CD4-positive, alpha-beta T cell (primary cell): ENCODE measurements around the gene ARHGAP33. TPM values are rescaled to one million over a fixed set of nuclear protein-coding genes. Genes with fewer than 3 reads are reported as not detected.

Experiments
- ATAC-seq: fragments of 200-7000 bp; cut with Tn5 transposase; one replicate; pipeline ENCODE4 v1.10.0; 2022; ENCODE audit warnings: mild to moderate bottlenecking; ENCODE audit not compliant: poor library complexity
- CTCF ChIA-PET: fragments of 350-600 bp; sonication (Branson Sonifier 250); formaldehyde crosslinking; loops from one replicate; lab custom pipeline; 2021; ENCODE audit warnings: antibody characterized with exemption, inconsistent platforms; lab: Charles Lee
- POLR2A ChIA-PET: fragments of 350-600 bp; sonication (Branson Sonifier 250); formaldehyde crosslinking; loops from one replicate; lab custom pipeline; 2021; ENCODE audit warnings: antibody characterized with exemption, inconsistent platforms; lab: Charles Lee
- DNase-seq, 14 experiments: peaks; one replicate each; pipeline ENCODE4 v3.0.0-alpha.2; 2013 to 2020; ENCODE audit warnings: mixed read lengths in 2 of 14
- H3K27ac ChIP-seq, 2 donors: one replicate each; pipeline versions ENCODE4 v1.5.1 to v1.7.0; 2013; ENCODE audit warnings: low read length in 2 of 2, low read depth in 1 of 2, mild to moderate bottlenecking in 1 of 2
- H3K27me3 ChIP-seq, 2 experiments: 1 replicate in 1 of 2; 2 replicates in 1 of 2; pipeline versions ENCODE4 v1.6.1 to v1.7.0; 2013; ENCODE audit warnings: low read length in 2 of 2, control low read depth in 1 of 2, mild to moderate bottlenecking in 1 of 2, moderate library complexity in 1 of 2; ENCODE audit not compliant: insufficient read depth in 2 of 2, control insufficient read depth in 1 of 2
- H3K36me3 ChIP-seq: one replicate; pipeline ENCODE4 v1.6.1; 2013; ENCODE audit warnings: low read length, control low read depth; ENCODE audit not compliant: insufficient read depth
- H3K4me1 ChIP-seq: one replicate; pipeline ENCODE4 v1.6.1; 2013; ENCODE audit warnings: low read length, control low read depth; ENCODE audit not compliant: insufficient read depth
- H3K4me3 ChIP-seq: one replicate; pipeline ENCODE4 v1.5.1; 2013; ENCODE audit warnings: mild to moderate bottlenecking, low read length, moderate library complexity
- H3K9me3 ChIP-seq, 2 experiments: 1 replicate in 1 of 2; 2 replicates in 1 of 2; pipeline versions ENCODE4 v1.6.1 to v1.7.0; 2013; ENCODE audit warnings: low read length in 2 of 2, mild to moderate bottlenecking in 2 of 2, control low read depth in 1 of 2, moderate library complexity in 1 of 2; ENCODE audit not compliant: control insufficient read depth in 1 of 2, insufficient read depth in 1 of 2
- H3K27ac Mint-ChIP-seq: one replicate; pipeline ENCODE4 v1.8.0; 2020; ENCODE audit warnings: mixed read lengths
- H3K27me3 Mint-ChIP-seq: one replicate; pipeline ENCODE4 v1.8.0; 2021; ENCODE audit warnings: mixed read lengths
- H3K36me3 Mint-ChIP-seq: one replicate; pipeline ENCODE4 v1.8.0; 2021; ENCODE audit warnings: low read depth, mixed read lengths
- H3K4me1 Mint-ChIP-seq: one replicate; pipeline ENCODE4 v1.8.0; 2021; ENCODE audit warnings: low read depth, mixed read lengths
- H3K4me3 Mint-ChIP-seq: one replicate; pipeline ENCODE4 v1.8.0; 2020; ENCODE audit warnings: mild to moderate bottlenecking, mixed read lengths
- H3K9me3 Mint-ChIP-seq: one replicate; pipeline ENCODE4 v1.8.0; 2020; ENCODE audit warnings: mixed read lengths
- CTCF ChIP-seq: fragments of 200-600 bp; IDR thresholded peaks from one replicate; pipeline ENCODE4 v1.8.0; 2022; ENCODE audit warnings: antibody characterized with exemption, mild to moderate bottlenecking
- intact Hi-C, 2 experiments: fragments of 100-400 bp; cut with DNase I in 1 of 2; cut with micrococcal nuclease in 1 of 2; formaldehyde crosslinking; loops; one replicate each; pipeline versions ENCODE4 v1.15.1 to v1.9.0; 2023 to 2025; cut with DNase I, micrococcal nuclease
- total RNA-seq, 174 experiments: library from RNA in 2 of 174; stranded (reverse) in 2 of 174; gene quantifications; one replicate each; pipeline ENCODE4 v1.2.3 and lab custom pipeline; 2021 to 2026

ARHGAP33 gene
- total RNA-seq, 2 experiments from 2014 or later, result 16.4 to 19.5 TPM

GRCh38 chr19:35734889-35735288 lies 40.5 kb upstream of the ARHGAP33 start:
- Mint-ChIP-seq H3K4me1 (peaks cover 29% of the 10 kb centered on the region), H3K4me3 (peak overlapping the region; percentile 20), H3K36me3 (peaks cover 71% of the 10 kb centered on the region), H3K27me3 (no peaks in the 10 kb centered on the region), H3K9me3 (no peaks in the 10 kb centered on the region), H3K27ac (peak overlapping the region; percentile 69)
- Histone ChIP-seq H3K4me1 (peaks cover 21% of the 10 kb centered on the region), H3K36me3 (peaks cover 84% of the 10 kb centered on the region), H3K27ac (no peak overlapping the region), H3K4me3 (no peak overlapping the region), H3K27me3 (no peaks in the 10 kb centered on the region), H3K9me3 (no peaks in the 10 kb centered on the region)
- DNase-seq (no peak), ATAC-seq (no peak)
- CTCF ChIA-PET, result no interaction called here
- no peak for TF ChIP-seq CTCF
- intact Hi-C loops, result no loop called here
- POLR2A ChIA-PET, result interaction anchor here (1.2 to 2.1 kb wide), 2 partner anchors 9 to 13 kb away, joined by 4 to 7 read pairs; no protein-coding TSS in a partner anchor

DNA sequence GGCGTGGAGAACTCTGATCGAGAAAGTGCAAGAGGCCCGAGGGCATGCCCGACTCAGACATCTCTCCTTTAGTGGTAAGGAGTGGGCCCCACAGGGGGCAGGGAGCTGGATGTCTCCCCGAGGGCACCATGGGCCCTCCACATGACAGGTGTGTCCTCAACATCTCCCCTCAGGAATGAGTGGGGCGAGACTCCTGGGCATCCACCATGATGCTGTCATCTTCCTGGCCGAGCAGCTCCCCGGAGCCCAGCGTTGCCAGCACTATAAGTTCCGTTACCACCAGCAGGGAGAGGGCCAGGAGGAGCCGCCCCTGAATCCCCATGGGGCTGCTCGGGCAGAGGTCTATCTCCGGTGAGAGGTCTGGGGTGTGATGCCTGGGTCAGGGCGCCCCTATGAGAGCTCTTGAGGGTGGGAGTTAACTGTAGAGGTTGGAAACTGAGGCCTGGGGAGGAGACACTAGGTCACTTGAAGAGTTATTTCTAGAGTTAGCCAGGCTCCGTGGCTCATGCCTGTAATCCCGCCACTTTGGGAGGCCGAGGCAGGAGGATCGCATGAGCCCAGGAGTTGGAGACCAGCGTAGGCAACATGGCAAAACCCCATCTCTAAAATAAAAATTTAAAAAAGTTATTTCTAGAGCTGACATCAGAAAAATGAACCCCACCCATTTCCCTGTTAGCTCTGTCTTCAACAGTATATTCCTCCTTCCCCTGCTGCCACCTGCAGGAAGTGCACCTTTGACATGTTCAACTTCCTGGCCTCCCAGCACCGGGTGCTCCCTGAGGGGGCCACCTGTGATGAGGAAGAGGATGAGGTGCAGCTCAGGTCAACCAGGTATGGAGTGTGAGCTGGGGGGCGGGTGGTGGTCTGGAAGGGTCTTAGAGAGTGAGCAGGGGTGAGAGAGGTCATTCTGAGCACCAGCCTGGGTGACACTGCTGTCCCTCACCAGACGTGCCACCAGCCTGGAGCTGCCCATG lies 38.2 kb upstream of the ARHGAP33 start:
- H3K9me3 Mint-ChIP-seq, result no peaks in the 10 kb centered on the region
- peaks cover 61% of the 10 kb centered on the region for H3K36me3 Mint-ChIP-seq
- no peaks in the 10 kb centered on the region for H3K27me3 Mint-ChIP-seq
- no peak for ATAC-seq
- Histone ChIP-seq H3K27ac (no peak overlapping the region), H3K27me3 (no peaks in the 10 kb centered on the region), H3K4me1 (peaks cover 41% of the 10 kb centered on the region), H3K9me3 (no peaks in the 10 kb centered on the region), H3K4me3 (no peak overlapping the region), H3K36me3 (peaks cover 61% of the 10 kb centered on the region)
- DNase-seq, result peak in 5 of 14 experiments; percentile 19 to 60 (median 42)
- H3K27ac Mint-ChIP-seq, result peak overlapping the region; percentile 83
- peaks cover 41% of the 10 kb centered on the region for H3K4me1 Mint-ChIP-seq
- intact Hi-C loops, result no loop called here
- TF ChIP-seq CTCF, result no peak
- ChIA-PET POLR2A (interaction anchor here (0.7 to 2.3 kb wide), 4 partner anchors 11 to 97 kb away, joined by 3 to 12 read pairs (median 6); partner anchors contain the start of genes KMT2B and LIN37), CTCF (interaction anchor here (1.2 kb wide), 1 partner anchor 36 kb away, joined by 4 read pairs; no protein-coding TSS in a partner anchor)
- peak overlapping the region; percentile 88 for H3K4me3 Mint-ChIP-seq

DNA sequence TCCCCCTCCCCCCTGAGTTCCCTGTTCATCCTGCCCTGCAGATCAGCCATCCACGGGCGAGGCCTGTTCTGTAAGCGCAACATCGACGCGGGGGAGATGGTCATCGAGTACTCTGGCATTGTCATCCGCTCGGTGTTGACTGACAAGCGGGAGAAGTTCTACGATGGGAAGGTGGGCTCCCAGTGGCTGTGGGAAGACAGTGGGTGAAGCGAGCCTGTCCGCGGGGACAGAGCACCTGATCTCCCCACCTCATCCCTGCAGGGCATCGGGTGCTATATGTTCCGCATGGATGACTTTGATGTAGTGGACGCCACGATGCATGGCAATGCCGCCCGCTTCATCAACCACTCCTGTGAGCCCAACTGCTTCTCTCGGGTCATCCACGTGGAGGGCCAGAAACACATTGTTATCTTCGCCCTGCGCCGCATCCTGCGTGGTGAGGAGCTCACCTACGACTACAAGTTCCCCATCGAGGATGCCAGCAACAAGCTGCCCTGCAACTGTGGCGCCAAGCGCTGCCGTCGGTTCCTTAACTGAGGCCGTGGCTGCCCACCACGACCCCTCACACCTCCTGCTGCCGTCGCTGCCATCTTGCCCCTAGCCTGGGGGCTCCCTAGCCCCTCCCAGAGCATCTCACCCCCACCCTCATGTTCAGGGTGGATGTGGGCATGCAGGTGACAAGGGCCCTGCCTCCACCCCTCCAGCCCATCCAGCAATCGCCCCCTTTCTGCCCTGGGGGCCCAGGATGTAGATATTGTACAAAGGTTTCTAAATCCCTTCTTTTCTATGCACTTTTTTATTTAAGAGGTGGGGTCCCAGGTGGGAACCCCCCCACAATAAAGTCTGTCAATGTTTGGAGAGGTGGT lies 37.1 kb upstream of the ARHGAP33 start:
- peaks cover 52% of the 10 kb centered on the region for H3K4me1 ChIP-seq
- no peaks in the 10 kb centered on the region for H3K27me3 ChIP-seq
- no peak for DNase-seq
- intact Hi-C loops, result no loop called here
- H3K4me1 Mint-ChIP-seq, result peaks cover 48% of the 10 kb centered on the region
- no peak for ATAC-seq
- H3K4me3 ChIP-seq, result no peak overlapping the region
- no peak overlapping the region for H3K27ac ChIP-seq
- peaks cover 65% of the 10 kb centered on the region for H3K36me3 Mint-ChIP-seq
- ChIA-PET POLR2A (interaction anchor here (1.6 to 2.4 kb wide), 4 partner anchors 10 to 36 kb away, joined by 6 to 17 read pairs (median 10); partner anchors contain the start of genes KMT2B and LIN37), CTCF (no interaction called here)
- H3K27ac Mint-ChIP-seq, result peak overlapping the region; percentile 27
- TF ChIP-seq CTCF, result no peak
- H3K9me3 ChIP-seq, result no peaks in the 10 kb centered on the region
- peaks cover 53% of the 10 kb centered on the region for H3K36me3 ChIP-seq
- peak overlapping the region; percentile 99 for H3K4me3 Mint-ChIP-seq
- no peaks in the 10 kb centered on the region for H3K27me3 Mint-ChIP-seq
- no peaks in the 10 kb centered on the region for H3K9me3 Mint-ChIP-seq
